Spleen (tissue), 11 donors: ENCODE measurements around the gene CARD19. TPM values are rescaled to one million over a fixed set of nuclear protein-coding genes. Genes with fewer than 3 reads are reported as not detected.
A peak's percentile ranks its signal among the peaks of the same experiment; 100 is the strongest.

Source experiments
- DNase-seq: peaks from one replicate; pipeline ENCODE4 v3.0.0-alpha.2; 2020
- H3K27ac ChIP-seq, 8 donors: fragments of 200-600 bp; sonication (generic) in 7 of 8; 1 replicate in 4 of 8; 2 replicates in 4 of 8; pipeline versions ENCODE4 v1.5.0 to v1.8.0; 2016 to 2021; ENCODE audit warnings: inconsistent platforms in 4 of 8, mild to moderate bottlenecking in 4 of 8, moderate library complexity in 1 of 8
- H3K27me3 ChIP-seq, 7 donors: fragments of 200-600 bp; sonication (generic) in 6 of 7; replicated peaks in 1 of 7; 1 replicate in 4 of 7; 2 replicates in 3 of 7; pipeline versions ENCODE4 v1.5.0 to v1.8.0; 2016 to 2021; ENCODE audit warnings: inconsistent platforms in 3 of 7, mild to moderate bottlenecking in 1 of 7
- H3K36me3 ChIP-seq, 6 donors: fragments of 200-600 bp; sonication (generic) in 5 of 6; 1 replicate in 4 of 6; 2 replicates in 2 of 6; pipeline versions ENCODE4 v1.5.0 to v1.8.0; 2016 to 2021; ENCODE audit warnings: inconsistent platforms in 2 of 6
- H3K4me1 ChIP-seq, 6 donors: fragments of 200-600 bp; sonication (generic) in 5 of 6; 1 replicate in 3 of 6; 2 replicates in 3 of 6; pipeline versions ENCODE4 v1.5.0 to v1.8.0; 2016 to 2021; ENCODE audit warnings: inconsistent platforms in 3 of 6
- H3K4me3 ChIP-seq, 8 donors: fragments of 200-600 bp; sonication (generic) in 7 of 8; 1 replicate in 4 of 8; 2 replicates in 4 of 8; pipeline versions ENCODE4 v1.5.0 to v1.8.0; 2016 to 2021; ENCODE audit warnings: inconsistent platforms in 4 of 8, mild to moderate bottlenecking in 4 of 8, moderate library complexity in 2 of 8
- H3K9me3 ChIP-seq, 8 donors: fragments of 200-600 bp; sonication (generic) in 7 of 8; 1 replicate in 4 of 8; 2 replicates in 4 of 8; pipeline versions ENCODE4 v1.5.0 to v1.8.0; 2016 to 2021; ENCODE audit warnings: inconsistent platforms in 4 of 8
- POLR2A ChIP-seq, 3 donors: fragments of 450-650 bp; IDR thresholded peaks; one replicate each; pipeline ENCODE4 v1.5.1; 2017; ENCODE audit warnings: antibody characterized with exemption in 3 of 3, mild to moderate bottlenecking in 1 of 3
- POLR2AphosphoS5 ChIP-seq, 3 donors: sonication (generic); formaldehyde crosslinking; IDR thresholded peaks; one replicate each; pipeline ENCODE4 v1.5.1; 2017; ENCODE audit warnings: antibody characterized with exemption in 3 of 3
- WGBS, 5 donors: extraction: QIAGEN DNeasy Blood & Tissue Kit in 3 of 5; methylation state at CpG; one replicate each; pipeline versions ENCODE4 v1.1.5 to v1.1.7; 2013 to 2018; 5-methylcytosine and 5-hydroxymethylcytosine counted together
- intact Hi-C: fragments of 100-400 bp; cut with DNase I; formaldehyde crosslinking; loops from one replicate; pipeline ENCODE4 v1.15.0; 2023; ENCODE audit warnings: low total_unique reads
- polyA plus RNA-seq, 3 donors: library from polyadenylated mRNA; stranded (reverse); fragments of 200-250 nt; gene quantifications; one replicate each; pipeline ENCODE4 v1.2.1, GENCODE V29; 2013
- total RNA-seq, 7 donors: library from RNA; depleted of rRNA in 3 of 7; stranded (reverse); fragments of >200 nt in 3 of 7; fragmentation: NEBNext Ultra II Directional in 4 of 7; extraction: Animal tissue kit (Norgen Biotek cat#: 25700) in 4 of 7; gene quantifications; one replicate each; pipeline versions ENCODE4 v1.1.0 to v1.2.1, GENCODE V29; 2016 to 2021
- TF ChIP-seq, protein P1 (sequence below), 11 experiments: fragments of 200-600 bp in 7 of 11; fragments of 450-650 bp in 4 of 11; sonication (generic) in 4 of 11; IDR thresholded peaks in 8 of 11; conservative IDR thresholded peaks in 3 of 11; 1 replicate in 7 of 11; 2 replicates in 4 of 11; pipeline versions ENCODE4 v1.4.0 to v1.8.0; 2016 to 2021; ENCODE audit warnings: antibody characterized with exemption in 11 of 11, inconsistent platforms in 4 of 11, mild to moderate bottlenecking in 1 of 11
- donor health status: healthy with polysubstance abuse.
- donor health status: DM: no; HTN: no; CAD: no; lungs with moderate emphysema.
- donor health status: DM: no; HTN: no; CAD: no.
- donor health status: Bipolar disorder and iron deficiency.
- donor health status: healthy.
- donor health status: DM: no; HTN: no; CAD: no.
- donor health status: DM: yes; HTN: yes; CAD: no.

Gene CARD19
- total and polyA plus RNA-seq, 10 donors: 21.7 to 78.8 (median 39.2) TPM

- Histone ChIP-seq H3K27me3 (no peaks in the 10 kb centered on the region), H3K4me1 (peaks cover 4 to 73% (median 32%) of the 10 kb centered on the region in 6 donors), H3K36me3 (no peaks in the 10 kb centered on the region), H3K27ac (peak overlapping the region in 1 of 8 donors; percentile 74), H3K9me3 (no peaks in the 10 kb centered on the region), H3K4me3 (no peak overlapping the region)
- 78 to 93% (median 90%) methylated on average over 4 of the region's 4 CpGs for WGBS, 5 donors
- peak; percentile 14 for DNase-seq
- TF ChIP-seq POLR2AphosphoS5 (IDR thresholded peaks at IDR 0.05): no peak
- TF ChIP-seq POLR2A (IDR thresholded peaks at IDR 0.05): no peak
- TF ChIP-seq, protein P1, sequence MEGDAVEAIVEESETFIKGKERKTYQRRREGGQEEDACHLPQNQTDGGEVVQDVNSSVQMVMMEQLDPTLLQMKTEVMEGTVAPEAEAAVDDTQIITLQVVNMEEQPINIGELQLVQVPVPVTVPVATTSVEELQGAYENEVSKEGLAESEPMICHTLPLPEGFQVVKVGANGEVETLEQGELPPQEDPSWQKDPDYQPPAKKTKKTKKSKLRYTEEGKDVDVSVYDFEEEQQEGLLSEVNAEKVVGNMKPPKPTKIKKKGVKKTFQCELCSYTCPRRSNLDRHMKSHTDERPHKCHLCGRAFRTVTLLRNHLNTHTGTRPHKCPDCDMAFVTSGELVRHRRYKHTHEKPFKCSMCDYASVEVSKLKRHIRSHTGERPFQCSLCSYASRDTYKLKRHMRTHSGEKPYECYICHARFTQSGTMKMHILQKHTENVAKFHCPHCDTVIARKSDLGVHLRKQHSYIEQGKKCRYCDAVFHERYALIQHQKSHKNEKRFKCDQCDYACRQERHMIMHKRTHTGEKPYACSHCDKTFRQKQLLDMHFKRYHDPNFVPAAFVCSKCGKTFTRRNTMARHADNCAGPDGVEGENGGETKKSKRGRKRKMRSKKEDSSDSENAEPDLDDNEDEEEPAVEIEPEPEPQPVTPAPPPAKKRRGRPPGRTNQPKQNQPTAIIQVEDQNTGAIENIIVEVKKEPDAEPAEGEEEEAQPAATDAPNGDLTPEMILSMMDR (IDR thresholded peaks at IDR 0.05 in 8 of 11, conservative IDR thresholded peaks at IDR 0.05 in 3 of 11): no peak
- intact Hi-C loops: loop anchor here (10.0 kb wide), 1 partner anchor 45 kb away; no protein-coding TSS in a partner anchor
Observed at GRCh38 chr9:93050231-93050630, 45.8 kb upstream of the CARD19 start.

GRCh38 chr9:93051680-93052089, 44.3 kb upstream of the CARD19 start:
- no peak overlapping the region for H3K4me3 ChIP-seq
- TF ChIP-seq, protein P1 (IDR thresholded peaks at IDR 0.05 in 8 of 11, conservative IDR thresholded peaks at IDR 0.05 in 3 of 11): no peak
- TF ChIP-seq POLR2A (IDR thresholded peaks at IDR 0.05) (no peak), POLR2AphosphoS5 (IDR thresholded peaks at IDR 0.05) (peak in 2 of 3 donors; percentile 55 to 66)
- no peaks in the 10 kb centered on the region for H3K27me3 ChIP-seq
- H3K9me3 ChIP-seq: no peaks in the 10 kb centered on the region
- peak overlapping the region in 7 of 8 donors; percentile 53 to 77 (median 66) for H3K27ac ChIP-seq
- H3K36me3 ChIP-seq: no peaks in the 10 kb centered on the region
- WGBS, 5 donors: 40 to 72% (median 60%) methylated on average over 6 of the region's 6 CpGs
- no peak for DNase-seq
- peaks cover 4 to 70% (median 32%) of the 10 kb centered on the region in 6 donors for H3K4me1 ChIP-seq
- intact Hi-C loops: loop anchor here (10.0 kb wide), 1 partner anchor 47 kb away; no protein-coding TSS in a partner anchor

DNA sequence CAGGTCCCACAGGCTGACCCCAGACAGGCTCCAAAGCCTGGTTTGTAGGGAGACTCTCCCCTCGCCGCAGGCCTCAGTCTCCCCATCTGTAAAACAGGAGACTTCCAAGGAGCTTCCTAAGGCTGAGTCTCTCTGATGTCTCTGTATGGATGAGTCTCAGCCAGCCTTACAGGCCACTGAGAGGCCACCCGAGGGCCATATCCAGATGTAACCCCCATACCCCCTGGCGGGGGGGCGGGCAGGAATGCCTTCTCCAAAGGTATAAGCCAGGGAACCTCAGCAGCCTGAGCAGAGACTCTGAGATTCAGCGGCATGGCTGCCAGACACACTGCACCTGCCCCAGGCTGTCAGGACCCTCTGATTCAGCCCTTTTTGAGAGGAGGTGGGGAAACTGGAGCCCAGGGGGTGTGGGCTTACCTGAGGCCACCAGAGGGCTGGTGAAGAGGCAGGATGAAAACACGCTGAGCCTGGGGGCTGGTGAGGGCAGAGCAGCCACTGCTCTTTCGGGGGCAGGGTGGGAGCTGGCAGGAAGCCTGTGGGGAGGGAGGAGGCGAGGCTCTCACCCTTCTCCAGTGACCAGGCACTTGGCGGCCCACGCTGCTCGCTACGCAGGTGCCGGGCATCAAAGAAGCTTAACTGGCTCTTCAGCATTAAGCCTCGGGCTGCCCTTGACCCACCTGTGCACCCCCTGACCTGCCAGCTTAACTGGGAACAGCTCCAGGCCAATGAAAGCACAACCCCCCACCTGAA, 43.1 kb upstream of the CARD19 start:
- Histone ChIP-seq H3K4me3 (no peak overlapping the region), H3K27ac (peak overlapping the region in 4 of 8 donors; percentile 61 to 74 (median 68)), H3K9me3 (no peaks in the 10 kb centered on the region), H3K36me3 (no peaks in the 10 kb centered on the region), H3K4me1 (peaks cover 4 to 79% (median 35%) of the 10 kb centered on the region in 6 donors), H3K27me3 (no peaks in the 10 kb centered on the region)
- intact Hi-C loops: loop anchor here (10.0 kb wide), 1 partner anchor 48 kb away; no protein-coding TSS in a partner anchor
- DNase-seq: no peak
- 70 to 83% (median 77%) methylated on average over 12 to 15 of the region's 15 CpGs for WGBS, 5 donors
- TF ChIP-seq POLR2A (IDR thresholded peaks at IDR 0.05) (no peak), POLR2AphosphoS5 (IDR thresholded peaks at IDR 0.05) (no peak)
- TF ChIP-seq, protein P1 (IDR thresholded peaks at IDR 0.05 in 8 of 11, conservative IDR thresholded peaks at IDR 0.05 in 3 of 11): no peak

GRCh38 chr9:93053781-93054331, 42.2 kb upstream of the CARD19 start:
- Histone ChIP-seq H3K4me3 (no peak overlapping the region), H3K4me1 (peaks cover 4 to 85% (median 43%) of the 10 kb centered on the region in 6 donors), H3K27me3 (no peaks in the 10 kb centered on the region), H3K36me3 (no peaks in the 10 kb centered on the region), H3K27ac (peak overlapping the region in 1 of 8 donors; percentile 96), H3K9me3 (no peaks in the 10 kb centered on the region)
- no peak for DNase-seq
- intact Hi-C loops: loop anchor here (10.0 kb wide), 1 partner anchor 49 kb away; no protein-coding TSS in a partner anchor
- TF ChIP-seq POLR2A (IDR thresholded peaks at IDR 0.05) (no peak), POLR2AphosphoS5 (IDR thresholded peaks at IDR 0.05) (no peak)
- TF ChIP-seq, protein P1 (IDR thresholded peaks at IDR 0.05 in 8 of 11, conservative IDR thresholded peaks at IDR 0.05 in 3 of 11): no peak
- 90 to 98% (median 96%) methylated on average over 5 of the region's 5 CpGs for WGBS, 5 donors
